H1 (cell line): ENCODE measurements around the gene RALGAPA2. TPM values are rescaled to one million over a fixed set of nuclear protein-coding genes. Genes with fewer than 3 reads are reported as not detected.

Experiments used
- CTCF ChIA-PET: fragments of 300-600 bp; sonication (Branson Sonifier 250); formaldehyde crosslinking; loops from one replicate; lab custom pipeline; 2021; ENCODE audit not compliant: partially characterized antibody; lab: Charles Lee
- POLR2A ChIA-PET: fragments of 300-600 bp; sonication (Branson Sonifier 250); formaldehyde crosslinking; loops from one replicate; lab custom pipeline; 2021; ENCODE audit warnings: inconsistent platforms; ENCODE audit not compliant: partially characterized antibody; lab: Charles Lee
- DNase-seq, 2 experiments: peaks; one replicate each; pipeline versions ENCODE4 v3.0.0 to v3.0.0-alpha.2; 2010 to 2022; ENCODE audit warnings: low spot score in 2 of 2, low read depth in 1 of 2, mixed read lengths in 1 of 2
- FAIRE-seq: peaks from 2 replicates; lab custom pipeline; 2011; peaks lifted over from hg19 to GRCh38; lab: Jason Lieb, UNC
- H2AFZ ChIP-seq: 2 replicates; pipeline ENCODE4 v1.8.1; 2012; ENCODE audit warnings: low read length, inconsistent platforms
- H2AK5ac ChIP-seq: 2 replicates; pipeline ENCODE4 v1.6.1; 2013; ENCODE audit warnings: low read depth, low read length
- H2BK120ac ChIP-seq: replicated peaks from 2 replicates; pipeline ENCODE3; 2013; ENCODE audit warnings: low read depth, low read length, inconsistent platforms
- H2BK12ac ChIP-seq: 2 replicates; pipeline ENCODE4 v1.6.1; 2013; ENCODE audit warnings: low read depth, low read length
- H2BK15ac ChIP-seq: 2 replicates; pipeline ENCODE4 v1.6.1; 2013; ENCODE audit warnings: low read length
- H2BK20ac ChIP-seq: 2 replicates; pipeline ENCODE4 v1.6.1; 2013; ENCODE audit warnings: low read length
- H2BK5ac ChIP-seq: 2 replicates; pipeline ENCODE4 v1.6.1; 2013; ENCODE audit warnings: low read depth, low read length
- H3K14ac ChIP-seq: 2 replicates; pipeline ENCODE4 v1.6.1; 2013; ENCODE audit warnings: inconsistent platforms; ENCODE audit not compliant: insufficient read length
- H3K18ac ChIP-seq: 2 replicates; pipeline ENCODE4 v1.6.1; 2013; ENCODE audit warnings: low read length; ENCODE audit errors: extremely low read depth
- H3K23ac ChIP-seq: 2 replicates; pipeline ENCODE4 v1.6.1; 2013; ENCODE audit warnings: inconsistent platforms; ENCODE audit not compliant: insufficient read length
- H3K23me2 ChIP-seq: 2 replicates; pipeline ENCODE4 v1.6.1; 2013; ENCODE audit warnings: low read depth, low read length
- H3K27ac ChIP-seq: 2 replicates; pipeline ENCODE4 v1.6.1; 2011; ENCODE audit warnings: low read depth, low read length, inconsistent platforms
- H3K27me3 ChIP-seq, 4 experiments: replicated peaks in 1 of 4; 1 replicate in 1 of 4; 2 replicates in 3 of 4; pipeline versions ENCODE4 v1.6.1 to v1.8.1; 2011 to 2013; ENCODE audit warnings: low read length in 3 of 4, mild to moderate bottlenecking in 3 of 4, inconsistent platforms in 2 of 4, mixed read lengths in 2 of 4, moderate library complexity in 1 of 4; ENCODE audit not compliant: control insufficient read depth in 3 of 4, insufficient read depth in 3 of 4; ENCODE audit errors: extremely low read depth in 1 of 4
- H3K36me3 ChIP-seq, 4 experiments: 2 replicates each; pipeline versions ENCODE4 v1.6.1 to v1.8.1; 2011 to 2013; ENCODE audit warnings: mild to moderate bottlenecking in 4 of 4, low read length in 3 of 4, moderate library complexity in 2 of 4, control low read depth in 1 of 4, inconsistent platforms in 1 of 4; ENCODE audit not compliant: insufficient read depth in 4 of 4, control insufficient read depth in 2 of 4
- H3K4ac ChIP-seq: replicated peaks from 2 replicates; pipeline ENCODE3; 2013; ENCODE audit warnings: low read length, low read depth, mixed read lengths, inconsistent platforms; ENCODE audit not compliant: insufficient read length
- H3K4me1 ChIP-seq, 4 experiments: replicated peaks in 1 of 4; 1 replicate in 1 of 4; 2 replicates in 3 of 4; pipeline versions ENCODE4 v1.6.1 to v1.8.1; 2011 to 2013; ENCODE audit warnings: low read length in 3 of 4, inconsistent platforms in 2 of 4, mixed read lengths in 1 of 4; ENCODE audit not compliant: insufficient read depth in 4 of 4, control insufficient read depth in 3 of 4
- H3K4me2 ChIP-seq, 2 experiments: 2 replicates each; pipeline versions ENCODE4 v1.6.1 to v1.8.1; 2011 to 2013; ENCODE audit warnings: low read depth in 2 of 2, low read length in 2 of 2, control low read depth in 1 of 2, inconsistent platforms in 1 of 2, mild to moderate bottlenecking in 1 of 2; ENCODE audit not compliant: insufficient read depth in 1 of 2
- H3K4me3 ChIP-seq, 4 experiments: fragments of 200-600, 300-600 bp in 1 of 4; sonication (generic), shearing (Covaris generic), sonication (Bioruptor Twin) in 1 of 4; 2 replicates each; pipeline versions ENCODE4 v1.5.1 to v1.8.1; 2011 to 2016; ENCODE audit warnings: low read length in 4 of 4, low read depth in 3 of 4, control low read depth in 2 of 4, inconsistent platforms in 2 of 4, mild to moderate bottlenecking in 2 of 4, mixed read lengths in 1 of 4, moderate library complexity in 1 of 4; ENCODE audit not compliant: insufficient read depth in 2 of 4; ENCODE audit errors: extremely low read depth in 1 of 4
- H3K56ac ChIP-seq: replicated peaks from 2 replicates; pipeline ENCODE3; 2013; ENCODE audit warnings: low read depth, mild to moderate bottlenecking, mixed read lengths, low read length, inconsistent platforms; ENCODE audit not compliant: insufficient read length
- H3K79me1 ChIP-seq: 2 replicates; pipeline ENCODE4 v1.6.1; 2013; ENCODE audit warnings: low read depth, low read length, control low read depth
- H3K79me2 ChIP-seq, 2 experiments: 2 replicates each; pipeline versions ENCODE4 v1.6.1 to v1.8.1; 2012 to 2013; ENCODE audit warnings: low read length in 2 of 2, mild to moderate bottlenecking in 2 of 2, inconsistent platforms in 1 of 2; ENCODE audit not compliant: insufficient read depth in 2 of 2, control insufficient read depth in 1 of 2
- H3K9ac ChIP-seq, 4 experiments: replicated peaks in 1 of 4; 1 replicate in 1 of 4; 2 replicates in 3 of 4; pipeline versions ENCODE4 v1.6.1 to v1.8.1; 2011 to 2013; ENCODE audit warnings: low read depth in 3 of 4, low read length in 3 of 4, control low read depth in 2 of 4, mild to moderate bottlenecking in 2 of 4, moderate library complexity in 2 of 4, inconsistent platforms in 1 of 4; ENCODE audit errors: extremely low read depth in 1 of 4
- H3K9me3 ChIP-seq, 2 experiments: 2 replicates each; pipeline versions ENCODE4 v1.6.1 to v1.8.1; 2012 to 2013; ENCODE audit warnings: mild to moderate bottlenecking in 2 of 2, moderate library complexity in 2 of 2, control low read depth in 1 of 2, inconsistent platforms in 1 of 2, low read depth in 1 of 2, low read length in 1 of 2, mixed read lengths in 1 of 2; ENCODE audit not compliant: insufficient read depth in 2 of 2
- H4K20me1 ChIP-seq, 2 experiments: replicated peaks in 1 of 2; 2 replicates each; pipeline versions ENCODE3 to v1.8.1; 2011 to 2013; ENCODE audit warnings: inconsistent platforms in 2 of 2, low read length in 2 of 2, mild to moderate bottlenecking in 1 of 2; ENCODE audit not compliant: insufficient read depth in 2 of 2, control insufficient read depth in 1 of 2
- H4K5ac ChIP-seq: 2 replicates; pipeline ENCODE4 v1.6.1; 2013; ENCODE audit warnings: low read length, low read depth, mixed read lengths, inconsistent platforms; ENCODE audit not compliant: insufficient read length
- H4K8ac ChIP-seq: 2 replicates; pipeline ENCODE4 v1.8.0; 2013; ENCODE audit warnings: mild to moderate bottlenecking, moderate library complexity, low read length, inconsistent platforms; ENCODE audit not compliant: insufficient read depth; ENCODE audit errors: extremely low read depth
- H4K91ac ChIP-seq: replicated peaks from 2 replicates; pipeline ENCODE3; 2013; ENCODE audit warnings: low read length, mixed read lengths, inconsistent platforms; ENCODE audit not compliant: insufficient read length
- ASH2L ChIP-seq: fragments of 200-600, 300-600 bp; sonication (generic); IDR thresholded peaks from one replicate; pipeline ENCODE4 v1.7.1; 2017; ENCODE audit warnings: low read length
- CREB1 ChIP-seq: IDR thresholded peaks from 2 replicates; pipeline ENCODE4 v1.6.1; 2012; ENCODE audit warnings: inconsistent platforms
- PHF8 ChIP-seq: fragments of 200-600 bp; sonication (generic); conservative IDR thresholded peaks from 2 replicates; pipeline ENCODE4 v1.7.1; 2012; ENCODE audit warnings: low read depth, mild to moderate bottlenecking, inconsistent platforms, low read length, moderate library complexity
- SIN3A ChIP-seq, 2 experiments: IDR thresholded peaks in 1 of 2; conservative IDR thresholded peaks in 1 of 2; 2 replicates each; pipeline ENCODE4 v1.6.1; 2011 to 2012; ENCODE audit warnings: low read length in 2 of 2, improper control_type of control experiment in 1 of 2, low read depth in 1 of 2, mild to moderate bottlenecking in 1 of 2
- polyA plus RNA-seq, 7 experiments: library from polyadenylated mRNA; depleted of rRNA in 3 of 7; stranded (reverse) in 5 of 7; unstranded in 2 of 7; fragments of >200 nt in 5 of 7; fragments of 200-250 nt in 2 of 7; gene quantifications; 1 replicate in 5 of 7; 2 replicates in 1 of 7; 4 replicates in 1 of 7; pipeline versions ENCODE4 v1.2.1 to v1.2.3, GENCODE V29; 2011 to 2013; ENCODE audit warnings: missing spikeins in 2 of 7, mixed read lengths in 2 of 7
- total RNA-seq: library from RNA; stranded (reverse); fragmentation: NEBNext Ultra II Directional; extraction: Animal tissue kit (Norgen Biotek cat#: 25700); gene quantifications from 2 replicates; pipeline ENCODE4 v1.2.1, GENCODE V29; 2021

Gene RALGAPA2
- total and polyA plus RNA-seq, 2 of the 8 experiments (the other 6 are each of a cell fraction or from before 2014, with no cell fraction given), result 5.1 to 25.5 TPM

- H2BK20ac ChIP-seq, result no peak overlapping the region
- no peak overlapping the region for H2AFZ ChIP-seq
- H3K27me3 ChIP-seq, result no peaks in the 10 kb centered on the region
- H3K79me1 ChIP-seq, result no peaks in the 10 kb centered on the region
- no peak for FAIRE-seq
- H2BK15ac ChIP-seq, result no peak overlapping the region
- H3K14ac ChIP-seq, result no peak overlapping the region
- H3K4me3 ChIP-seq, result no peak overlapping the region
- no peak overlapping the region for H4K5ac ChIP-seq
- no peak overlapping the region for H3K4ac ChIP-seq
- H3K18ac ChIP-seq, result no peak overlapping the region
- H4K8ac ChIP-seq, result no peak overlapping the region
- no peak for DNase-seq
- no peaks in the 10 kb centered on the region; the same call in 1 of the 2 replicates for H3K23me2 ChIP-seq
- H2AK5ac ChIP-seq, result no peak overlapping the region
- H3K9me3 ChIP-seq, result no peaks in the 10 kb centered on the region
- H3K27ac ChIP-seq, result no peak overlapping the region
- H2BK5ac ChIP-seq, result no peak overlapping the region
- no peaks in the 10 kb centered on the region for H4K20me1 ChIP-seq
- H3K23ac ChIP-seq, result no peak overlapping the region
- H2BK12ac ChIP-seq, result no peak overlapping the region
- H2BK120ac ChIP-seq, result no peak overlapping the region
- H3K36me3 ChIP-seq, result no peaks in the 10 kb centered on the region
- no peaks in the 10 kb centered on the region for H3K79me2 ChIP-seq
- no peak overlapping the region for H3K9ac ChIP-seq
- POLR2A ChIA-PET, result no interaction called here
- H3K56ac ChIP-seq, result no peak overlapping the region
- H4K91ac ChIP-seq, result no peak overlapping the region
- H3K4me2 ChIP-seq, result no peak overlapping the region
- peaks cover 0 to 4% (median 1%) of the 10 kb centered on the region in 4 experiments; a peak in 1 of 7 replicates for H3K4me1 ChIP-seq
- CTCF ChIA-PET, result interaction anchor here (0.8 to 1.0 kb wide), 2 partner anchors 51 to 112 kb away, joined by 3 read pairs; no protein-coding TSS in a partner anchor
- TF ChIP-seq PHF8 (no peak), SIN3A (conservative IDR thresholded peaks at IDR 0.05 in 1 of 2, IDR thresholded peaks at IDR 0.05 in 1 of 2; ENCODE audit: low read depth in 1 of 2, low read length in 2 of 2) (no peak), ASH2L (no peak), CREB1 (no peak)
Observed at GRCh38 chr20:20564279-20564678, 148.2 kb downstream of the RALGAPA2 start.
